ENCODE data around the gene DDR1.

Gene DDR1

DNA sequence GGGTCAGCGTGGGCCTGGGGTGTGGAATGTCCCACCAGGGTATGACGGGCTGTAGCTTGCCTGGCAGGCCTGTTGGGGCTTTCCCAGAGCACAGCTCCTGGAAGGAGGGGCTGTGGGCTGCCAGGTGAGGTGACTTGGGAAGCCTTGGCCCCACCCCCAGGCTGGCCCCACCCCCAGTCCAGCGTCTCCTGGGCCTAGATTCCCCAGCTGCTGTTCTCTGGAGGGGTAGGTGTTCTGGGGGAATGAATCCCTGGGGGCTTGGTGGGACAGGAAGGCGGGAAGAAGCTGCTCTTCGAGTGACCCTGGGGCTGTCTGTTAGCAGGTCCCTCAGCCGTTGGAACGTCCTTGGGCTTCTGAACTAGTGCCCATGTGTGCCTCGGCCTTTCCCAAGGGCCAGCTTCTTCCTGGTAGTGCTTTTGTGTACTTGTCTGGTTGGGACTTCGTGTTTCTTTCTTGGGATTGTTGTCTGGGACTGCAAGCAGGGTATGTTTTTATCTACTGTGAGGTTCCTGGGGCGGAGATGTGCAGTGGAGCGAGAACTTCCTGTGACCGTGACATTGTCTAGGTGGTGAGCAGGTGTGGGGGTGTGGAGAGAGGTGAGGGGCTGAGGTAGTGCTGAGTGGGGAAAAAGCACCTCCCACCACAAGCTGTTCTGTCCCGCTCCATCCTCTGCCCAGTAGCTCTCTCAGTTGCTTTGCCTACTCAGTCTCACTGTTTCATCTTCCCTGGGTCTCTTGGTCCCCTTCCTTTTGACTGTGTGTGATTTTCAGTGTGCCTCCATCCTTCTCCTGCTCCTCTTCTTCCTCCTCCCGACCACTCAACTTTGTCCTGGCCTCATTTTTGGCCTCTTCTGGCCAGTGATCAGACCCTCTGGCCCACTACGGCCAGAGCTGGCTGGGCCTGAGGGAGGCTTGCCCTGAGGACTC lies 1.3 kb upstream of the DDR1 start:
- no peak for DNase-seq (ENCODE audit: low read depth)
- no peak overlapping the region for H3K4me3 ChIP-seq (ENCODE audit: low read depth, low read length)
- TF ChIP-seq CTCF (conservative IDR thresholded peaks at IDR 0.05; ENCODE audit: low read depth, low read length), result no peak

DNA sequence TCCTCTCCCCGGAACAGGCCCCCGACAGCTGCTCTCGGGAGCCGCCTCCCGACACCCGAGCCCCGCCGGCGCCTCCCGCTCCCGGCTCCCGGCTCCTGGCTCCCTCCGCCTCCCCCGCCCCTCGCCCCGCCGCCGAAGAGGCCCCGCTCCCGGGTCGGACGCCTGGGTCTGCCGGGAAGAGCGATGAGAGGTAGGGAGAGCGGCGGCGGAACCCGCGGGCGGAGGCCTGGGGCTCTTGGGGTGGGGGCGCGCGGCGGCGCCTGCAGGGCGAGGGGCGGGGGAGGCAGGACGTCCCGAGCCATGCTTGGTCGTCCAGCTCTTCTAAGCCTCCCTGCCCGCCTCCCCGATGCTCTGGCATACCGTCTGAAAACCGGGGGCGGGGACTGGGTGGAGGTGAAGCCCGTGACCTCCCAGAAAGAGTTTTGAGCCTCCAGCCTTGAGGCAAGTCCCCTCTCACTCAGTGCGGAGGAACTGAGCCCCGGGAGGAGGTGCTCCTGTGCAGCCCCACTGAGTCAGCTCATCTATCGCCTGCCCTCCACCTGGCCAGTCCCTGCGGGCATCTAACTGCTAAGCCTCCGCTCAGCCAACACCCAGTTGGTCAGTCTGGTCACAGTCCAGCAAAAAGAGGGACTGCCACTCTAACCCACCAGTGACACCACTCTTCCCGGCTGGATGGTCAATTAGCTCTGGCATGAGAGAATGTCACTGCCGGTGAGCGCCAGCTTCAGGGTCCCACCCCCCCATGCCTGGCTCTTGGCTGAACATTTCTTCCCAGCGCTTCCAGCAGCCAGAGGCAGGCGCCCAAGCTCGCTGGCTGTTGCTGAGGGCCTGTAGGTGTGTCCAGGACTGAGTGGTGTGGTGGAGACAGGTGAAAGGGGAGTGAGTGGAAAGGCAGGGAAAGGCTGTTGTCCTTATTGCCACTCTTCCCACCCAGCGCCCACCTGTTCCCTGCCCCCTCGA lies 482 bp downstream of the DDR1 start:
- no peak for TF ChIP-seq CTCF (conservative IDR thresholded peaks at IDR 0.05; ENCODE audit: low read depth, low read length)
- DNase-seq (ENCODE audit: low read depth), result peak; percentile 59
- H3K4me3 ChIP-seq (ENCODE audit: low read depth, low read length), result peak overlapping the region; percentile 72

DNA sequence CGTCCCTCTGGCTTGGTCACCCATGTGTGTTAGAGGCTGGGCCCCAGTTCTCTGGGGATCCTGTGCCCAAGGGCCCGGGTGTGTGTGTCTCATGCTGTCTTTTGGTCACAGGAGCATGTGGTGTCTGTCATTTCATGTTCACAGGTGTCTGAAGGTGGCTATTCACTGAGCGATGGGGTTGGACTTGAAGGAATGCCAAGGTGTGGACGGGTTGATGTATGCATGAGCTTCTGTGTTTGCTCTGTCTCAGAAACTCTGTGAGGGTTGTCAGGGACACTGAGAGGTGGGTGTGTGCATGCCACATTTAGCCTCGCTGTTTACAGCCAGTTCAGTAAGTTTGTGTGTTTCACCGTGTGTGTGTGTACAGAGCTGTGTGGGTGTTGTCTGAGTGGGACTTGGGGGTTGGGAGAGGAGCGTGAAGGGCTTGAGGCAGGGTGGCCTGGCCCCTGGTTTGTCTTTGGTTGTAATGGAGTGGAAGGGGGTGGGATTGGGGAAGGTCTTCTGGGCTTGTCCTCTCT lies 1.2 kb downstream of the DDR1 start:
- H3K4me3 ChIP-seq (ENCODE audit: low read depth, low read length), result peak overlapping the region; percentile 72
- TF ChIP-seq CTCF (conservative IDR thresholded peaks at IDR 0.05; ENCODE audit: low read depth, low read length), result no peak
- DNase-seq (ENCODE audit: low read depth), result peak; percentile 38

DNA sequence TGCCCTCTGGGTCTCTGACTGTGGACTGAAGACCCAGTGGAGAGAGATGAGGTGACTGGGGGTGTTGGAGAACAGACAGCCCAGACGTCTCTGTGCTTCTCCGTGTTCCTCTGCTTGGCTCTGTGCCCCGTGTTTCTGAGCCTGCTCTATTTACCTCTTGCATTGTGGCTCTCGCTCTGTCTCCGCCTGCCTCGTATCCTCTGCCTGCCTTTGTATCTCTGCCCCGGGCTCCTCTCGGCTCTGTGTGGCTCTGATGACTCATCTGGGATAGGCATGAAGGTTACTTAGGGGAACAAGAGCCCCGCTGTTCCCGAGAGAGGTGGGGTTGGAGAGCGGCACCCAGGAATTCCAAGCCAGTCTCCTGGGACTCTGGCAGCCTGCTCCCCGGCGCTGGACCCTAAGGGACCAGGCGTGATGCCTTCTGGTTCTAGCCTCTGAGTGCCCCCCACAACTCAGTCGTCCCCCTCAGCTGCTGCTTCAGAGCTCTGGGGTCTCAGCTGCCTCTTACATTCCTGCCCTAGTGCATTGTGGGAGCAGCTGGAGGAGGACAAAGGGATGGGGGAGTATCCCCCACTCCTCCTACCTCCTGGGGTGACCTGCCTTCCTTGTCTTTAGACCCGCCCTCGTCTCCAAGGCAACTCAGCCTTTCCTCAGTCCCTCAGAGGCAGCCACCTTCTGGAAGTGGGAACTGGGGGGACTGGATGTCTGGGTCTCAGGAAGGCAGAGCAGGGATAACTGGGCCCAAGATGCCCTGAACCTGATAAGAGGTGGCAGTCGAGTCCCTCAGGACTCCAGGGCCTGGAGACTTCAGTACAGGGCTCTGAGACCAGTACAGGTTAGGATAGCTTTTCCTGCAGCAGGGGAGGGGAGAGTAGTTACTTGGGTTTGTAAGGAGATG lies 1.9 kb downstream of the DDR1 start:
- peak; percentile 83 for DNase-seq (ENCODE audit: low read depth)
- TF ChIP-seq CTCF (conservative IDR thresholded peaks at IDR 0.05; ENCODE audit: low read depth, low read length), result no peak
- H3K4me3 ChIP-seq (ENCODE audit: low read depth, low read length), result peak overlapping the region; percentile 72

DNA sequence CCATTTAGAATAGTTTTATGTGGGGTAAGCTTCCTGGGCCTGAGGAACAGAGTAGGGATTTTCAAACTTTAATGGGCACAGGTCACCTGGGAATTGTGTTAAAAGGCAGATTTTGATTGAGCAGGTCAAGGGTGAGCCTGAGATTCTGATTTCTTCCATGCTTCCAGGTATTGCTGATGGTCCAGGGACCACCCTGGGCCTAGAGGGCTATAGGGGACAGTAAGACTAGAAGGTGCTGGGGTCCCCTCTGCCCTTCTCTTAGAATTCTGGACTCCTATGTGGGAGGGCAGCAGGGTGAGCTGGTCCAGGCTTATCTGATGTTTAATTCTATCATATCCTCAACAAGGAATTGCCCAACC lies 2.6 kb downstream of the DDR1 start:
- TF ChIP-seq CTCF (conservative IDR thresholded peaks at IDR 0.05; ENCODE audit: low read depth, low read length), result no peak
- DNase-seq (ENCODE audit: low read depth), result no peak
- peak overlapping the region; percentile 4 for H3K4me3 ChIP-seq (ENCODE audit: low read depth, low read length)

Data from choroid plexus epithelial cell (primary cell).